ENCODE data around the gene ANKRD27.
A peak's percentile ranks its signal among the peaks of the same experiment; 100 is the strongest.
"Not testable (repeated sequence)": the region's sequence is repeated elsewhere in the genome, so short reads cannot be mapped to it uniquely, and the experiment has no call there.

The ANKRD27 gene

DNA sequence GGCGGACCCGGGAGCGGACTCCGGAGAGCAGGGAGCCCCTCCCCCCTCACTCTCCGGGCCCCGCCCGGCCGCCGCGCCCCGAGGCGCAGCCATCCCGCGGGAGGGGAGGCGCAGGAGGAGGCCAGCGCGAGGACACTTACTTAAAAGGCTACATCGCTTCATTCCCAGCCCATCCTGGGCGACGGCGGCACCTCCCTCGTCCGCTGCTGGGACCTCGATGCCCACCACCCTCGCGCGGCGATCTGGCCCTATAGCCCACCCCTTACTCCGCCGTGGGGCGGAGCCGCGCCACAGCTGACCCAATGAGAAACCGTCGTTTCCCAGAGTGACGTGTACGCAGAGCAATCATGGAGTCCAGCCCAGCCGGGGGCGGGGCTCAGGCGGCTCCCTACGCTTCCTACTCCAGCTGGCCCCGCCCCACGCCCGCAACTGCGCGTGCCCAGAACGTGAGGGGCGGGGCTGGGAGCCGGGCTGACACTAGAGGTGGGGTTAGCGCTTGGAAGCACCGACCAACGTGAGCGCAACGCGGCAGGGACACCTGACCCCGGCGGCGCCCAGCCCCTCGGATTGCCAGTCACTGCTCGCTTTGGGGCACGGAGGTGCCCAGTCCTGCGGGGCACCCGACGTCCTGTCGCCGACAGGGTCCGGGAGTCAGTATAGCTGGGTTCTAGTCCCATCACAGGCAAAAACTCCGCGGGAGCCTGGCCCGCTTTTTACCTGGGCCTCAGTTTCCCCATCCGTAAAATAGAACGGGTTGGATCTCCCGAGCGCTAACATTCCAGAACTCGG is at the start of gene ANKRD27:
Gene ANKRD27, minus strand, starts transcription at position 250 of the 789 bp plus-strand sequence. CDS start 16,165 bp downstream, outside the sequence.
- peak; percentile 99 for DNase-seq (ENCODE audit: low read depth)
- Histone ChIP-seq H3K4me3 (ENCODE audit: low read length) (peak within 1 kb of the TSS; percentile 91), H3K9ac (ENCODE audit: low read length) (peak within 1 kb of the TSS; percentile 88), H3K36me3 (ENCODE audit: control insufficient read depth, insufficient read depth, low read length, severe bottlenecking) (no peaks in the 10 kb centered on the region), H3K9me3 (ENCODE audit: control insufficient read depth, low read length) (no peaks in the 10 kb centered on the region), H3K27me3 (replicated peaks; ENCODE audit: control insufficient read depth, insufficient read depth, low read length) (peaks cover 3% of the 10 kb centered on the region), H3K4me1 (ENCODE audit: control insufficient read depth, insufficient read depth, low read length) (peaks cover 10% of the 10 kb centered on the region)

DNA sequence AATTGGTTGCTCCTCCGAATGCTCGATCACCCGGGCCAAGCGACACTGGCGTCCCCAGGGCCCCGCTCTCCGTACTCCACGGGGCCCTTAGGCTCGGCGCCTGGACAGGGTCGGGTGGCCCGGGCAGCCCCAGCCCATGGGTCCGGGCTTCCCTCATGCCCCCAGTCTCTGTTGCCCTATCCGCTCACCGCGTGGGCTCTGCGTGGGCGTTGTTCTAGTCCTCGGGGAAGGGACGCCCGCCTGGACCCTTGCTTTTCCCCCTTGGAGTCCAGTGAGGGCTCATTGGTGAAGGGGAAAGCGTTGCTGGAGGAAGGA is 45.9 kb upstream of the ANKRD27 start:
- H3K9me3 ChIP-seq (ENCODE audit: control insufficient read depth, low read length) = no peaks in the 10 kb centered on the region
- DNase-seq (ENCODE audit: low read depth) = no peak
- H3K36me3 ChIP-seq (ENCODE audit: control insufficient read depth, insufficient read depth, low read length, severe bottlenecking) = peaks cover 4% of the 10 kb centered on the region
- no peak overlapping the region for H3K9ac ChIP-seq (ENCODE audit: low read length)
- no peak overlapping the region for H3K4me3 ChIP-seq (ENCODE audit: low read length)
- no peaks in the 10 kb centered on the region for H3K27me3 ChIP-seq (replicated peaks; ENCODE audit: control insufficient read depth, insufficient read depth, low read length)
- H3K4me1 ChIP-seq (ENCODE audit: control insufficient read depth, insufficient read depth, low read length) = no peaks in the 10 kb centered on the region

DNA sequence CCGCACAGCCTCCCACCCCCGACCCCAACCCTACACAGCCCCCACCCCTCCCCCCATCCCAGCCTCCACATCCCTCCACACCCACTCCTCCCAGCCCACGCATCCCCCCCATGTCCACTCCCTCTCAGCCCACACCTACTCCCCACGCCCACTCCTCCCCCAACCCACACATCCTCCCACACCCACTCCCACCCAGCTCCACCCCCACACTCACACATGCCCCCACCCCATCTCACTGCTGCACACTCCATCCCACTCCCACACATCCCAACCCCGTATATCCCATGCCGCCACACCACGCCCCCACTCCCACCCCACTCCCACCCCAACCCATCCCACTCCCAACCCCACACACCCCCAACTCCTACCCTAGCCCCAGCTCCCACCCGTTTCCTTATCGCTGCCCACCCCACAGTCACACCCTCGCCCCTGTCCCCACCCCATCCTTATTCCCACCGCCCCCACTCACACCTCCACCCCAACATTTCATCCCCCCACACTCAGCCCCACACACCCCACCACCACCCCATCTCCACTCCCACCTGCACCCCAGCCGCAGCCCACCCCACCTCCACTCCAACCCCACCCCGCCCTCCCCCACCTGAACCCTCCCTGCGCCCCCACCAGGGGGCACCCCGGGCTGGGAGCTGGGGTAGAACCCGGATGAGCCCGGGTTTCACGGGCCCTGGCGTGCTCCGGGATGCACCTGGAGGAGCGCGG is 45.4 kb upstream of the ANKRD27 start:
- H3K4me1 ChIP-seq (ENCODE audit: control insufficient read depth, insufficient read depth, low read length) = no peaks in the 10 kb centered on the region
- no peaks in the 10 kb centered on the region for H3K27me3 ChIP-seq (replicated peaks; ENCODE audit: control insufficient read depth, insufficient read depth, low read length)
- no peaks in the 10 kb centered on the region for H3K9me3 ChIP-seq (ENCODE audit: control insufficient read depth, low read length)
- H3K9ac ChIP-seq (ENCODE audit: low read length) = no peak overlapping the region
- H3K36me3 ChIP-seq (ENCODE audit: control insufficient read depth, insufficient read depth, low read length, severe bottlenecking) = peaks cover 5% of the 10 kb centered on the region
- H3K4me3 ChIP-seq (ENCODE audit: low read length) = no peak overlapping the region
- DNase-seq (ENCODE audit: low read depth) = no peak

DNA sequence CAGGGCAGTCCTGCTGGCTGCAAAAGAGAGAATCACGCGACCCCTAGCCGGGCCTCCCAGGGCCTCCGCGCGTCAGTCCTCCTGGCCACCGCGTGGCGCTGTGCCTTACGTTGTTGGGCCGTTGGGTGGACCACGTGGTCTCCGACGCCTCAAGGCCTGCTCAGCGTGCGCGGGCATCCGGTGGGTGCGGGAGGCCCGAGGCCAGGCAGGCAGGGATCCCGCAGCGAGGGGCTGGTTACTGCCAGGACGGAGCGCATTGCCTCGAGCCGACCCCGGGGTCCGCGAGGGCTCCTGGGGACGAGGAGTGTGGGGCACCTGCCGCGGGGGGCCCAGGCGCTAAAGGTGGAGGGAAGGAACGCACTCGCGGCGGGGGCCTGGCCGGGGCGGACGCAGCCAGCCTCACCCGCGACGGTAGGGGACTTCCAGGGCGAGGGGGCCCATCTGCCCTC is 44.7 kb upstream of the ANKRD27 start, which contains the start of gene TDRD12:
Gene TDRD12, plus strand, starts transcription at position 157 of the 449 bp plus-strand sequence. CDS start 306 bp downstream, outside the sequence.
- Histone ChIP-seq H3K9ac (ENCODE audit: low read length) (no peak within 1 kb of the TSS), H3K4me3 (ENCODE audit: low read length) (no peak within 1 kb of the TSS), H3K36me3 (ENCODE audit: control insufficient read depth, insufficient read depth, low read length, severe bottlenecking) (peaks cover 10% of the 10 kb centered on the region), H3K9me3 (ENCODE audit: control insufficient read depth, low read length) (no peaks in the 10 kb centered on the region), H3K4me1 (ENCODE audit: control insufficient read depth, insufficient read depth, low read length) (no peaks in the 10 kb centered on the region), H3K27me3 (replicated peaks; ENCODE audit: control insufficient read depth, insufficient read depth, low read length) (no peaks in the 10 kb centered on the region)
- no peak for DNase-seq (ENCODE audit: low read depth)

DNA sequence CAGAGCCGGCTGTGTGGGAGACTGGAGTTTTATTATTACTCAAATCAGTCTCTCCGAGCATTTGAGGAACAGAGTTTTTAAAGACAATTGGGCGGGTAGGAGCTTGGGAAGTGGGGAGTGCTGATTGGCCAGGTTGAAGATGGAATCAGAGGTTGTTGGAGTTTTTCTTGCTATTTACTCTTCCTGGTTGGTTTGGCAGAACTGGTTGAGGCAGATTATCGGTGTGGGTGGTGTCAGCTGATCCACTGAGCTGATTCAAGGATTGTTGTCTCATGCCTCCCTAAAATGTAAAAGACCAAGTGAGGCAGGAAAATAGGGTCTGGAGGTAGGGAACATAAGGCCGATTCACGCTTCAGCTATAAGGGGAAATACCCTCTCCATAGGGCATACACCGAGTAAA is 43.3 kb upstream of the ANKRD27 start:
- peaks cover 18% of the 10 kb centered on the region for H3K36me3 ChIP-seq (ENCODE audit: control insufficient read depth, insufficient read depth, low read length, severe bottlenecking)
- no peaks in the 10 kb centered on the region for H3K27me3 ChIP-seq (replicated peaks; ENCODE audit: control insufficient read depth, insufficient read depth, low read length)
- no peak overlapping the region for H3K4me3 ChIP-seq (ENCODE audit: low read length)
- H3K4me1 ChIP-seq (ENCODE audit: control insufficient read depth, insufficient read depth, low read length) = no peaks in the 10 kb centered on the region
- H3K9me3 ChIP-seq (ENCODE audit: control insufficient read depth, low read length) = no peaks in the 10 kb centered on the region
- no peak for DNase-seq (ENCODE audit: low read depth)
- no peak overlapping the region for H3K9ac ChIP-seq (ENCODE audit: low read length)

DNA sequence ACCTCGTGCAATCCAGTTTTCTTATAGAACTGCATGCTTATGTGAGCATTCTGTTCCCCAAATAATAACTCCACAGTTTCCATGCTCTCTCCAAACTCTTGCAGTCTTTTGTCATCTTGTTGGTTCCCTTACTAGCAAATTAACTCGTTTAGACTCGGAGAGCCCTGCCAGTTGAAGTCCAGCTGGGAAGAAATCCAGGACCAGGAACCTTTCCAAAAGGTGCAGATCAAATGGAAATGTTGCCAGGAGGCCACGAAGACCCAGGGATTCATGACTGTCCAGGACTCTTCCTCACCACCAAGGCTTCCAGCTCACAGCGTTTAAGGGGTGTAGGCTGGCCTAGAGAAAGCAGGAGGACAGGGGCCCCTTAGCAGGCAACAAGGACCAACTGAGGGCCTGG is 42.5 kb upstream of the ANKRD27 start:
- H3K27me3 ChIP-seq (replicated peaks; ENCODE audit: control insufficient read depth, insufficient read depth, low read length) = no peaks in the 10 kb centered on the region
- peaks cover 25% of the 10 kb centered on the region for H3K36me3 ChIP-seq (ENCODE audit: control insufficient read depth, insufficient read depth, low read length, severe bottlenecking)
- DNase-seq (ENCODE audit: low read depth) = no peak
- H3K4me3 ChIP-seq (ENCODE audit: low read length) = no peak overlapping the region
- H3K9me3 ChIP-seq (ENCODE audit: control insufficient read depth, low read length) = no peaks in the 10 kb centered on the region
- no peak overlapping the region for H3K9ac ChIP-seq (ENCODE audit: low read length)
- H3K4me1 ChIP-seq (ENCODE audit: control insufficient read depth, insufficient read depth, low read length) = no peaks in the 10 kb centered on the region

DNA sequence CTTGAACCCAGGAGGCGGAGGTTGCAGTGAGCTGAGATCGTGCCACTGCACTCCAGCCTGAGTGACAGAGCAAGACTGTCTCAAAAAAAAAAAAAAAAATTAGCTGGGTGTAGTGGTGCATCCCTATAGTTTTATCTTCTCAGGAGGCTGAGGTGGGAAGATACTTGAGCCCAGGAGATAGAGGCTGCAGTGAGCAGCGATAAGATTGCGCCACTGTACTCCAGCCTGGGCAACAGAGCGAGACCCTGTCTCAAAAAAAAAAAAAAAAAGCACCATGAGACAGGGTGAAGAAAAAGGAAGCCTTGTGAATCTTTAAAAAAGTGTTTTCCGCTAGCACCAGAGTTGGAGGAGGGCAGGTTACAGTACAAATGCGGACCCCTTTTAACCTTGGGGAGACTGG is 41.2 kb upstream of the ANKRD27 start:
- DNase-seq (ENCODE audit: low read depth); H3K4me1 ChIP-seq (ENCODE audit: control insufficient read depth, insufficient read depth, low read length); H3K9me3 ChIP-seq (ENCODE audit: control insufficient read depth, low read length); H3K27me3 ChIP-seq (replicated peaks; ENCODE audit: control insufficient read depth, insufficient read depth, low read length); H3K4me3 ChIP-seq (ENCODE audit: low read length); H3K9ac ChIP-seq (ENCODE audit: low read length): not testable (repeated sequence)
- H3K36me3 ChIP-seq (ENCODE audit: control insufficient read depth, insufficient read depth, low read length, severe bottlenecking) = peaks cover 33% of the 10 kb centered on the region

DNA sequence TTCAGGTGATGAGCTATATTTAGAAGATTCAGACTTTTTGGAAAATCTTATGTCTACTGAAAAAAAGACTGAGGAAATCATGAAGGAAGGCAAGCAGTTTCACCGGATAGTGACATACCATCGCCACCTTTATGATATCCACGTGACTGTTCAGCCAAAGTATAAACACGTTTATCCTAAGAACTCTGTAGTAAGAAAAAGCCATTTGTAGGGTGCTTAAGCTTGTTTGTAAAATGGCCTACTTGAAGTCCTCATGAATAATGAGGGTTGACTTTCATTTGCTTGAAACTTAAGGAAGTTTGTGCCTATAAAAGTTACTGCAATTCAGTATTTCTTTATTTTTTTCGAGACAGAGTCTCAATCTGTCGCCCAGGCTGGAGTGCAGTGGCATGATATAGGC is 36.8 kb upstream of the ANKRD27 start:
- Histone ChIP-seq H3K9ac (ENCODE audit: low read length) (no peak overlapping the region), H3K36me3 (ENCODE audit: control insufficient read depth, insufficient read depth, low read length, severe bottlenecking) (peaks cover 42% of the 10 kb centered on the region), H3K4me3 (ENCODE audit: low read length) (no peak overlapping the region), H3K9me3 (ENCODE audit: control insufficient read depth, low read length) (no peaks in the 10 kb centered on the region), H3K4me1 (ENCODE audit: control insufficient read depth, insufficient read depth, low read length) (no peaks in the 10 kb centered on the region), H3K27me3 (replicated peaks; ENCODE audit: control insufficient read depth, insufficient read depth, low read length) (no peaks in the 10 kb centered on the region)
- no peak for DNase-seq (ENCODE audit: low read depth)

DNA sequence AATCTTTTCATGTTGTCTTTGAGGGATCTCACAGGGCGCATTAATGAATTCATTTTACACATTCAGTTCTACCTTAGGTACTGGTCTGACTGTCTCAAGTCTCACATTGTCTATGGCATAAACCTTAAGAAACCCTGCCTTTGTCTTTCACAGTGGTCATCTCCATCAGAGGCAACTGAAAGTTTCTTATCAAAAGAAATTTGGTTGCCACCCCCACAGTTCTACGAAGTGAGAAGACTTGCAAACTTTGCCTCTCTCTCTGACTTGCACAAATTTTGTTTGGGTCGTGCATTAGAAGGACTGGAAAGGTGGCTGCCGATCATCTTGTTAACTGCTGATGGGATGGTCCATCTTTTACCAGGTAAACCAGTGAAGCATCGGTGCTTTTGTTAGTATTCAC is 34.1 kb upstream of the ANKRD27 start:
- no peak overlapping the region for H3K4me3 ChIP-seq (ENCODE audit: low read length)
- H3K9ac ChIP-seq (ENCODE audit: low read length) = no peak overlapping the region
- H3K36me3 ChIP-seq (ENCODE audit: control insufficient read depth, insufficient read depth, low read length, severe bottlenecking) = peaks cover 38% of the 10 kb centered on the region
- no peaks in the 10 kb centered on the region for H3K4me1 ChIP-seq (ENCODE audit: control insufficient read depth, insufficient read depth, low read length)
- DNase-seq (ENCODE audit: low read depth) = no peak
- H3K9me3 ChIP-seq (ENCODE audit: control insufficient read depth, low read length) = peaks cover 4% of the 10 kb centered on the region
- H3K27me3 ChIP-seq (replicated peaks; ENCODE audit: control insufficient read depth, insufficient read depth, low read length) = no peaks in the 10 kb centered on the region

DNA sequence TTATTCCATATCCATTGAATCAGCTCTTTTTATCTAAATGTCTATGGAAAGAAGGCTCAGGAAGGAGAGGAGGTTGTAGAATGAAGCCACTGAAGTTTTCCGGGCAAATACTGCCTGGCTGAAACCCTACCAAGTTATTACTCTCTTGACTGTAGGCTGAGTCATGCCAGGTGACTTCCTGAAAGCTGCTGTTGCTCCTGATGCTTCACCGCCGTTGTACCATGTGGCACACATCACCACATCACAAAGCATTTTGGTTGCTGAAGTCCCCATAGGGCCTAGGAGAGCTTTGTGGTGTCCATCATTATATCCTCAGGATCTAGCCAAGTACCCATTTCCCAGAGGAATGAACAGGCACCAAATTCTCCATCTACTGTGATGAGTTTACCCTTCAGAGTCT is 33.5 kb upstream of the ANKRD27 start:
- H3K9me3 ChIP-seq (ENCODE audit: control insufficient read depth, low read length) = peaks cover 7% of the 10 kb centered on the region
- no peak overlapping the region for H3K9ac ChIP-seq (ENCODE audit: low read length)
- H3K36me3 ChIP-seq (ENCODE audit: control insufficient read depth, insufficient read depth, low read length, severe bottlenecking) = peaks cover 33% of the 10 kb centered on the region
- no peak overlapping the region for H3K4me3 ChIP-seq (ENCODE audit: low read length)
- H3K27me3 ChIP-seq (replicated peaks; ENCODE audit: control insufficient read depth, insufficient read depth, low read length) = no peaks in the 10 kb centered on the region
- no peaks in the 10 kb centered on the region for H3K4me1 ChIP-seq (ENCODE audit: control insufficient read depth, insufficient read depth, low read length)
- no peak for DNase-seq (ENCODE audit: low read depth)

DNA sequence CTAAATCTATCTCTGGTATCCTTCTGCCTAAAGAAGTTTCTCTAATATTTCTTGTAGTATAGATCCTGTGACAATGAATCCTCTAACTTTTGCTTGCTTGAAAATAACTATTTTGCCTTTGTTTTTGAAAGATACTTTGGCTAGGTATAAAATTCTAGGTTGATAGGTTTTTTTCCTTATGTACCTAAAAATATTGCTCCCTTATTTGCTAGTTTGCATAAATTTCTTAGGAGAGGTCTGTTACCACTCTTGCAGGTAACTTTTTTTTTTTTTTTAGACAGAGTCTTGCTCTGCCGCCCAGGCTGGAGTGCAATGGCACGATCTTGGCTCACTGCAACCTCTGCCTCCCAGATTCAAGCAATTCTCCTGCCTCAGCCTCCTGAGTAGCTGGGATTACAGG is 29.0 kb upstream of the ANKRD27 start:
- not testable (repeated sequence) for DNase-seq (ENCODE audit: low read depth); H3K4me1 ChIP-seq (ENCODE audit: control insufficient read depth, insufficient read depth, low read length); H3K27me3 ChIP-seq (replicated peaks; ENCODE audit: control insufficient read depth, insufficient read depth, low read length); H3K4me3 ChIP-seq (ENCODE audit: low read length); H3K9me3 ChIP-seq (ENCODE audit: control insufficient read depth, low read length); H3K9ac ChIP-seq (ENCODE audit: low read length)
- peaks cover 16% of the 10 kb centered on the region for H3K36me3 ChIP-seq (ENCODE audit: control insufficient read depth, insufficient read depth, low read length, severe bottlenecking)
